GM19035 (cell line): Measurements from ENCODE around the gene PTPRH.
"Not testable (repeated sequence)": the region's sequence is repeated elsewhere in the genome, so short reads cannot be mapped to it uniquely, and the experiment has no call there.

Experiments
- ATAC-seq: cut with Tn5 transposase; IDR thresholded peaks from one replicate; pipeline ENCODE4 v1.9.1; 2021; ENCODE audit not compliant: unreplicated experiment

Gene PTPRH

DNA sequence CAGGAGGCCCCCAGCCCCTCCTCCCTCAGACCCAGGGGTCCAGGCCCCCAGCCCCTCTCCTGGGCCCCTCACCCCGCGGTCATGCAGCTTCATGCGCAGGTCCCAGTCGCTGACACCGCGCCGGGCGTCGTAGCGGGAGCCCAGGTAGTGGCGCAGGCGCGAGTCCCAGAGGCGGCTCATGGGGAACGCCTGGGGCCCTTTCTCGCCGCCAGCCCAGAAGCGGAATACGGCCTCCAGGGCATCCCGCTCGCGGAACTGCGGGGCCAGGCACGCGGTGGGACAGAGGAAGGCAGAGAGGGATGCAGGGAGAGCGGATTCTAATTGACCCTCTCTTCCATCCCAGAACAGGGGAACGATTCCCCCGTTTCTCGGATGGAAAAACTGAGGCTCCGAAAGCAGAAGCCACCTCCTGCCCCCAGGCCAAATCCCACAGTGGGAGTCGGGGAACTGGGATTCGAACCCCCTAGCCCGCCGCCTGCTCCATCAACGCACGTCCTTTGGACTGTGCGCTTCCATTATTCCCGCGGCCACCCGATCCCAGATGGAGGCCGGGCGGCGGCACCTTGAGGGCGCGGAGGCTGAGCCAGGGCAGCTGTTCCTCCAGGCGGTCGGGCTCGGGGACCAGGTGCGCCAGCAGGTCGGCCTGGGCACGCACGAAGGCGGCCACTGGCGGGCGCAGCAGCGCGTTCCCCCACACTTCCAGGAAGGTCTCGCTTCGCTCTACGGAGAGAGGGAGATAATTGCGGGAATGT lies 47.6 kb downstream of the PTPRH start:
- ATAC-seq: no peak

DNA sequence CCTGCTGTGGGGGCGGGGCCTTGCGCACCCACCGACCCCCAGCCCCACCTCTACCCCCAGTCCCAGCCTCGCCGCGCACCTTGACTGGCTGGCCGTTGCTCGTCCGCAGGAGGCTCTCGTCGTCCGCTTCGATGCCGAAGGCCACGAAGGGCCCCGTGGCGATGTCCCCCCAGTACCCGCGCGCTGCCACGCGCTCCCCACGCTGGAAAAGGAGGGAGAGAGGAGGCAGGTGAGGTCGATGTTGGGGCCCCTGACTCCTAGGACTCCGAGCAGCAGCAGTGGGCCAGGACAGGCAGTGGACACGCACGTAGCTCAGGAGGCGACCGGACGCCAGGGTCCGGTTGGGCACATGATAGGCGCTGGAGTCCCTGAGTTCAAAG lies 48.3 kb downstream of the PTPRH start:
- no peak for ATAC-seq

DNA sequence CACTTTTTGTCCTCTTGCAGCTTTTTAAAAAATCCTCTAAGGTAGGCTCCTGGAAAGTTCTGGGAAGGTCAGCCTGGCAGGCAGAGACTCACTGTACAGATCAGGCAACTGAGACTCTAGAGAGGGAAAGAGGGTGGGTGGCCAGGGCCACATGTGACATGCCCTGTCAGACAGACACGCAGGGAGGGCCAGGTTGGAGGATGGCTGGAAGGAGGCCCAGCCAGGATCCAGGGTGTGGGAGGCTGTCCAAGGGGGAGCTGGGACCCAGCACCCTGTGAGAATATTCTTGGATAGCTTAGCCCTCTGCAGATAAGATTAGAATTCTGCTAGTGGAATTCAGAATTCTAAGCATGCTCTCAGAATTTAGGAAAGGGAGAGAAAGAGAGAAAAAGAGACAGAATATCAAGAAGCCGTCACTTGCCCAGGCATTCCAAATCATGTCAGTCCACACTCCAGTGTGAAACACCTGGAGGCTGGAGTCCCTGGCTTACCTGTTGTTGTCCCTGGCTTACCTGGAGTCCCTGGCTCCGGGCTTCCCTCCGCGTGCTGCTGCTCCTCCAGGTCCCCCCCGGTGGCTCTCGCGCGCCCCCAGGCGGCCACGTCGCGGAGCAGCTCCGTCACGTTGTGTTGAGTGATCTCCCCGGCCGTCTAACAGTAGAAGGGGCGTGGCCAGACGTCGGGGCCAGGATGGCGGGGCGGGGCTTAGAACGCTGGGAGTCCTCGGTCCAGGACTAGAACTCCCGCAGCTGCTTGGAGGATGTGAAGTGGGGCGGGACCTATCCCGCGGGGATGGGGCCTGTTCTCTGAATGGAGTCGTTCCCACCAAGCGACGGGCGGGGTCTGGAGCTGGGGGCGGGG lies 48.9 kb downstream of the PTPRH start:
- no peak for ATAC-seq

DNA sequence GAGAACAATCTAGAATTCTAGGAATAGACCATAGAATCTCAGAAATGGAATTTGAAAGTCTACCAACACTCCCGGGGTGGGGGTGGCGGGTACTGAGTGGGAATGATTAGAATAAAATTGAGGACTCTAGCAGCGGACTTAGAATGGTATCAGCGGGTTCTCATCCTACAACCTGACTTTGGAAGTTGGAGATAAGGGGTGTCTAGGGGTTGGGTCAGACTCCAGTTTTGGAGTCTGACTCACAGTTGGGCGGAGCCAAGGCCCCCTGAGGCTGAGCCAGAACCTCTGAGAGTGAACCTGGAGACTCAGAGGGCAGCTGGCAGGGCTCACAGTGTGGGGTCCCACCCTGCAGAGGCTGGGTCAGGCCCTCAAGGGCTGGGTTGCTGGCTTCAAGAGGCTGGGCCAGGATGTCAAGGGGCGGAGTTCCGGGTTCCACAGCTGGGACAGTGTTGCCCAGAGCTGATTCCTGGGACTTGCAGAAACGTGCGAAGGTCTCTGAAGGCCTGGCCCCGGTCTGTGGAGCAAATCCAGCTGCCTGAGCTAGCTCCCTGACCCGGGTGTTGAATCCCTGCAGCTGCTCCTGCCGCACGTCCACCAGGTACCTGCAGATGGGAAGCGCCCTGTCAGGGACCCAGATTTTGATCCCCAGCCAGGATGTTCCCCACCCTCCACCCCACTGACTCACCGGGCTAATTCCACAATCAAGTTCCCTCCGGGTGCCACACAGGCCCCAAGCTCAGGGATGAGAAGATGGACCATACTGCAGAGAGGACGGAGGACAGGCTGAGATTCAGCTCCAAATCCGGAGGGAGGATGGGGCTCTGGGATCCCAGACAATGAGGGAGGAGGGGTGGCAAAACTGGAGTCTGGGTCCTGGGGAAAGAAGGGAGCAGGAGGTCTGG lies 50.2 kb downstream of the PTPRH start:
- ATAC-seq: no peak

DNA sequence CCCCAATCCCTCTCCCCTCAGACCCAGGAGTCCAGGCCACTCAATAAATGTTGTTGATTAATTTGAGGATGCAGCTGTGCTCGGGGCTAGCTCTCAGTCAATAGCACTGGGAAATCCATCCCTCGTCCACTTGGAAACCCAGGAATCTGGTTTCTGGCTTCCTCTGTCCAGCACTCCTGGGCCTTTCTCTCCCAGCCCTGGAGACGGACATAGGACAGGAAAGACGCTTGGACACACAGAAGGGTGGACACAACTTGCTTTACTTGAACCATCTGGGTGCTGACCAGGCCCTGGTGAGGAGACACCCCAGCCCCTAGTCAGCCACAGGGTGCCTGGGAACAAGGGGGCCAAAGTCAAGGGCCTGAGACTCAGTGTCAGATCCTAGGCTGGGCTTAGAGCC lies 50.9 kb downstream of the PTPRH start:
- no peak for ATAC-seq

DNA sequence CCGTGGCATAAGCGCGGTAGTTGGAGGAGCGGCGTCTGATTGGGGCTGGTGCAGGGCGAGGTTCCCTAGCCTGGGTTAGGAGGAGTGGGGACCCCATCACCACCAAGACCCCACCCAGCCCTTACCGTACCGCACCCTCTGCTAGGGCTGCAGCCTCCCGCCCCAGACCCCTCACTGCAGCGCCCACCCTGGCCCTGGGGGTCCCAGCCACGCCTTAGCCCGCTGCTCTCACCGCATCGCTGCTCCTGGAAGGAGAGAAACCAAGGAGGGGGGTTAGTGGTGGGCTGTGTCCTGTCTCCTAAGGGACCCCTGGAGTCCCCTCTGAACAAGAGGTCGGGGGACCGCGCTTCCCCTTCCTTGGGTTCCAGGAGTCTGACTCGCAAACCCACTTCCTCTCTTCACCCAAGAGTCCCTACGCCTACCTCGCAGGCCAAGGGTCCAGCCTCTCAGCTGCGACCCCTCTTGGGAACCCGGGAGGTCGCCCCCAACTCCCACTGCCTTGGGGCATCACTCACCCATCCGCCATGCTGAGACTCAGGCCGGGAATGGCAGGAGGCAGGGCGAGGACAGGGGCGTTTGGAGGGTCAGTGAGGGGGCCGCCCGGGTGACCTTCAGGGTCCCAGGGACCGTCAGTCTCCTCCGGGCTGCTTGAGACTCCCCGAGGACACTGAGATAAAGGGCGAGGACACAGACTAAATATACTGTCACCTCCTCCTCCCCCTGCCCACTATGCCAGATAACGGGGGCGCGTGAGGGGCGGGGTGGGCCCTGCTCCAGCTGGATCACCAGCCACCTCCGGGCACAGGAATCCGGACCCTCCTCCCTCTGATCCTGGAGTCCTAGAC lies 52.0 kb downstream of the PTPRH start, which contains the start of gene TNNI3:
Gene TNNI3, minus strand, starts transcription at position 669 of the 845 bp plus-strand sequence. Its CDS starts 143 bp downstream, at position 526.
- ATAC-seq: no peak

DNA sequence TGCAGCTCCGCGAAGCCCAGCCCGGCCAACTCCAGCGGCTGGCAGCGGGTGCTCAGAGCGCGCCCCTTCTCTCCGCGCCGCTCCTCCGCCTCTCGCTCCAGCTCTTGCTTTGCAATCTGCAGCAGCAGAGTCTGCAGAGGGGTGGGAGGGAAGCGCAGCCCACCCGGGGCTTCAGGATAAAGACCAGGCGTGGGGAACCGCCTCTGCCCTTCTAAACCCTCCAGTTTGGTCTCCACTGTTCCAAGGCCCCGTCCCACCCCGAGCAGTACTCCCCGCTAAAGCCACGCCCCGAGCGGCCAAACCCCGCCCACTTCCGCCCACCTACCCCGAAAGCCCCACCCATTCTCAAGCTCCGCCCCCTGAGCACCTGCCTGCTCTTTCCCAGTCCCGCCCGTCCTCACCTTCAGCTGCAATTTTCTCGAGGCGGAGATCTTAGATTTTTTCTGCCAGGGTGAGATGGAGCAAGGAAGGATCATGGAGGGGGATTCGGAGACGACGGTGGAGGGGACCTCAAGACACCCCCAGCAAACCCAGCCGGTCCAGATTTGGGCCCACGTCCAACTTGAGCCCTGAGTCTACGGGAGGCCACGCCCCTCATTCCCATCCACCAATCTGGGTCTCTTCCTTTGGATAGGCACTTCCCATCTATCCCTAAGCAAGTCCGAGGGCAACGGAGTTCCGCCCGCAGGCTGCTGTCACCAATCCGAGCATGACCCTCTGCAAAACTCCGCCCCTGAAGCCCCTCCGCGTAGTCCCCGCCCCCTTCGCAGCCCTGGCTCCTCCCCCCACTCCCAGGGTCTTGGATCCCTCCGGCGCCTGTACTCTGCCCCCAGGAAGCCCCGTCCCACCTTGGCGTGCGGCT lies 52.9 kb downstream of the PTPRH start:
- ATAC-seq: no peak

DNA sequence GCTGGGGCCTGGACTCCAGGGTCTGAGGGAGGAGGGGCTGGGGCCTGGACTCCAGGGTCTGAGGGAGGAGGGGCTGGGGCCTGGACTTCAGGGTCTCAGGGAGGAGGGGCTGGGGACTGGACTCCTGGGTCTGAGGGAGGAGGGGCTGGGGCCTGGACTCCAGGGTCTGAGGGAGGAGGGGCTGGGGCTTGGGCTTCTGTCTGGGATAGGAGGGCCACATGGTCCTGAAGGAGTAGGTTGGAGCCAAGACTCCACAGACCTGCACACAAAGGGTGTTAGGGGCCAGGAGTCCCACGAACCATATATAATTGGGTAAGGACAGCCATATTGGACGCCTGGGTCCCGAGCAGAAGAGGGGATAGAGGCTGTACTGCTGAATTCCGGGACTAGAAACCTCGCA lies 53.5 kb downstream of the PTPRH start:
- ATAC-seq: not testable (repeated sequence)

DNA sequence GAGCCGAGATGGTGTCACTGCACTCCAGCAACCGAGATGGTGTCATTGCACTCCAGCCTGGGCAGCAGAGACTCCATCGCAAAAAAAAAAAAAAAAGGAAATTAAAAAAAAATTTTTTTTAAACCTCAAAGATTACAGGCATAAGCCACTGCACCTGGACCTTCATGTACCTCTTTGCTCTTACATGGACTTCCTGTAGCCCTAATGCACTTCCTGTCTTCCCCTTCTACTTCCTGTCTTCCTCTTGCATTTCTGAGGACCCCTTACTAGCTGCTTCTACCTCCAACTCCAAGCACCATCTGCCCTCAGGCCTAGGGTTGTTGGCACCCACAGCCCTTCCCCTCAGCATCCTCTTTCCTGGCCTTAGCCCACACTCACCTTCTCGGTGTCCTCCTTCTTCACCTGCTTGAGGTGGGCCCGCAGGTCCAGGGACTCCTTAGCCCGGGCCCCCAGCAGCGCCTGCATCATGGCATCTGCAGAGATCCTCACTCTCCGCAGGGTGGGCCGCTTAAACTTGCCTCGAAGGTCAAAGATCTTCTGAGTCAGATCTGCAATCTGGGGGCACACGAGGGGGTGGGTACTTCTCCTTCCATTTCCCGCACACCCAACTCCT lies 55.5 kb downstream of the PTPRH start:
- no peak for ATAC-seq

DNA sequence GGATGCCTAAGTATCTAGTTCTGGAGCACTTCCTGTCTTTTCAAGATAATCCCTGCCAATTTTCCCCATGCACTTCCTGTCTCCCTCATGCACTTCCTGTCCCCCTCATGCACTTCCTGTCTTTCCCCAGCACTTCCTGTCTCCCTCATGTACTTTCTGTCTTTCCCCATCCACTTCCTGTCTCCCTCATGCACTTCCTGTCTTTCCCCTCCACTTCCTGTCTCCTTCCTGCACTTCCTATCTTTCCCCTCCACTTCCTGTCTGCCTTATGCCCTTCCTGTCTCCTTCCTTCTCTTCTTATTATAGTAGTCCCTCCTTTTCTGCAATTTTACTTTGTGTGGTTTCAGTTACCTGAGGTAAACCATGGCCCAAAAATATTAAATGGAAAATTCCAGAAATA lies 57.3 kb downstream of the PTPRH start:
- ATAC-seq: no peak

DNA sequence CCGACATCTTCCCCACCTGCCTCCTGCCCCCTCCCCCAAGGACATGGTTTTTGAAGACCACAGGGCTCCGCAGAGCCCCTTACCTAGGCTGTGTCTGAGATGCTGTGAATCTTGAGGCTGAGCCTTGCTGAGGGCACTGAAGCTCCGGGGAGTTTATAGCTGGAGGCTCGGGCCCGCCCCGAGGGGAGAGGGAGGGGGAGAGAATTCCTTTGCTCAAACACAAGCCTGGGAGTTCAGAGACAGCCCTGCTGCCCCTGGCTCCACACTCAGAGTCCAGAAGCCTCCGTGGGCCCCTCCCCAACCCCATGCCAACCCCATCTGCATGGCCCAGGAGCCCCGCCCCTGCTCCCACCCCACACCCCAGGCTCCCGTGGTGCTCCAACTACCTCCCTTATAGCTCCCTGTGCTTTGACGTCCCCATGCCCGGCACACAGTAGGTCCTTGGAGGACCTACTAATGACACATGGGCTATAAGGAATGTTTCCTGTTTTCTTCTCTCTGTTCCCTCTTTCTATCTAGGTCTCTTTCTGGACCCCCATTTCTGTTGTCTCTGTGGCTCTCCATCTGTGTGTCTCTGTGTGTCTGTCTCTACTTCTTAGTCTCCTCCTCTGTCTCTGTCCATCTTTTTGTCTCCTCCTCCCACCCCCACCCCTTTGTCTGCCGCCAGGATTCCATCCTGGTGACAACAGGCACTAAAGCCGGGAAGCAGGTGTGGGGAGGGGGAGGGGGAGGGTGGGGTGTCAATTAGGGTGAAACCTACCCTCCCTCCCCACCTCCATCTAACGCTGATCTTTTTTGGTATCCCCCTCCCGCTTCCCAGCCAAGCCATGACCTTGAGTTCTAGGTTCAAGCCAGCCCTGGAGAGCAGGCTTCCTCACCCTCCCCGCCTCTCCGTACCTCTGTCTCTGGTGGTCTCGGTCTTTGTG lies 60.0 kb downstream of the PTPRH start, which contains the start of gene TNNT1:
Gene TNNT1, minus strand, starts transcription at position 129 of the 926 bp plus-strand sequence. CDS start 2,049 bp downstream, outside the sequence.
- ATAC-seq: no peak

DNA sequence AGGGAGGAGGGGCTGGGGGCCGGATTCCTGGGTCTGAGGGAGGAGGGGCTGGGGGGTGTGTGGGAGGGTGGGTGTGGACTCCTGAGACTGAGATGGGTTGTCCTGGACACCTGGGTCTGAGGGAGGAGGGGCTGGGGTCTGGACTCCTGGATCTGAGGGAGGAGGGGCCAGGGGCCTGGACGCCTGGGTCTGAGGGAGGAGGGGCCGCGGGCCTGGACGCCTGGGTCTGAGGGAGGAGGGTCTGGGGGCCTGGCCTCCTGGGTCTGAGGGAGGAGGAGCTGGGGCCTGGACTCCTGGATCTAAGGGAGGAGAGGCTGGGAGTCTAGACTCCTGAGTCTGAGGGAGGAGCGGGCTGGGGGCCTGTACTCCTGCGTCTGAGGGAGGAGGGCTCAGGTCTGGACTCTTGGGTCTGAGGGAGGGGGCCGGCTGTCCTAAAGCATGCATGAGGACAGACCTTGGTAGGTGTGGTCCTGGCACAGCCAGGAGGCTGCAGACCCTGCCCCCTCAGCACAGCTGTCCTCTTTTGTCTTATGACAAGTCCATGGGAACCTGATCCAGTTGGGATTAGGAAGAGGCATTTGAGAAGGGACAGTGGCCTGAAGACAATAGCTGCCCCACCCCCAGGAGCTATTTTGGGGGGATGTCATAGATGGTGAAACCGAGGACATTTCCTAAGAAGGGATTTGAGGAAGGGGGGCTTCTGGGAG lies 61.6 kb downstream of the PTPRH start:
- ATAC-seq: no peak

DNA sequence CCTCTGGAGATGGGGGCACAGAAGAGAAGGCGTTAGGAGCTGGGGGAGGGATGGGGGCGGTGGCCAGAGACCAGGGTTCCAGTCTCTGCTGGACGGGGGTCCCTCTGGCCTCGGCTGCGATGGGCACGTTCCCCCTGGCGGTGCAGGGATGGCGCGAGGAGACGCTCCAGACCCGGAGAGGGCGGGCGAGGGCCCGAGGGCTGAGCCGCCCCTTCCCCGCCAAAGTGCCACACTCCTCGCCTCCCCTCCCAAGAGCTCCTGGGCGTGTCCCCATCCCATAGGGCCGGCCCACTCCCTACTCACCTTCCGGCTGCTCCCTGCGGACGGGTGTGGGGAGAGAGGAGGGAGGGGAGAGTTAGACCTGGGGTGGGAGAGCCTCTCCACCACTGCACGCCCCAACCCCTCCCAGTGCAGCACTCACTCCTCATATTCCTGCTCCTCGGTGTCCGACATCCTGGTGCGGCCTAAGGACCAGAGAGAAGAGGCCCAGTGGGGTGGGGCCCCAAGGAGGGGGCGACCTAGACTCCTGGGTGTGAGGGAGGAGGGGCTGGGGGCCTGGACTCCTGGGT lies 62.5 kb downstream of the PTPRH start:
- ATAC-seq: no peak

DNA sequence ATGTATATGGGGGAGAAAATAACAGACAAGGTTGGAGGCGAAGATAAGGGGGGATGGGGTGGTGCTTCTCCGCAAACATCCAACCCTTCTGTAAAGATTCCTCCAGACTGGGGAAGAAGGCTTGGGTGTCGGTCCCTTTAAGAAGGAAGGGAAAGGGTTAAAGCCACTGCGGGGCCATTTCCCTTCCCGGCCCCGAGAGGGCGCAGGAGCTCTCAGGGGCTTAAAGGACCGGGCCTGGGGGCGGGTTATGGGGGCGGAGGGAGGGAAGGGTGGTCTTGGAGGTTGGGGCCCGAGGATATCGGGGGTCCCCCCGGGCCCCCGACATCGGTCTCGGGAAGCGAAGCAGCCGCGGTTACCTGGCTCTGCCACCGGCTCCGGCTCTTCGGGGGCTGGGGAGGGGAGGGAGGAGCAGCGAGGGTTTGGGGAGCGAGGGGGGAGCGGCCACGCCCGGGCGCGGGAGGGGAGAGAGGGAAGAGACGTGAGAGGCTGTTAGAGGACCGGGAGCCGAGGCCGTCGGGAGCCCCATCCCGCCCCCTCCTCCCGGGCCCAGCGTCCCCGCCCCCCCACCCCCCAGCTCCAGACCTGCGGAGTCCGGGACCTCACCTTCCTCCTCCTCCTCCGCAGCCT lies 63.1 kb downstream of the PTPRH start:
- ATAC-seq: no peak

DNA sequence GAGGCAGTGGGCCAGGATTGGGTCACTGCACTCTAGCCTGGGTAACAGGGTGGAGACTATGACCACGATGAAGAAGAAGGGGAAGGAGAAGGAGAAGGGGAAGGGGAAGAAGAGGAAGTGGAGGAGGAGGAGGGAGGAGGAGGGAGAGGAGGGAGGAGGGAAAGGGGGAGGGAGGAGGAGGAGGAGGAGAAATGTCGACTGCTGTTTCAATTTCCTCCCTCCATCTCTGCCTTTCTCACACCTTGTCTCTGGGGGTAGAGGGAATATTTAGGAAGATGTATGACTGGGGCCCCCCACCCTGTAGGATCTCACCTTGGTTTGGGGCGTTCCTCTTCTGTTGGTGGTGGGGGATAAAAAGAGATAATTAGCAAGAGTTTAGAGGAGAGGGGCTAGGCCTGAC lies 64.1 kb downstream of the PTPRH start:
- no peak for ATAC-seq

DNA sequence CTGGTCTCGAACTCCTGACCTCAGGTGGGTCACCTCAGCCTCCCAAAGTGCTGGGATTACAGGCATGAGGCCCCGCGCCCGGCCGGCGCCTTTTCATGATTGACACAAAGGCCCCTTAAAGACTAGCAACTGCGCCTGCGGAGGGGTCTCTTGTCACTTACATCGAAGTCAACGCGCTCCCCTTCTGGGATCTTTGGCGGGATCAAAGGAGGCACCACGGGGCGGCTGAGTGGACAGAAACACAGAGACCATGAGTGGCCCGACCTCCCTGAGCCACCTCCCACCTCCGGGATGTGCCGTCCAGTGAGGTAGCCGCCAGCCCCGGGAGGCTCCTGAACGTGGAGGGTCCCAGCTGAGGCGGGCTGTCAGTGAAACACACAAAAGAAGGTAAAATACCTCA lies 67.6 kb downstream of the PTPRH start:
- no peak for ATAC-seq
